ENCODE measurements around the gene PLCB3.
A peak's percentile ranks its signal among the peaks of the same experiment; 100 is the strongest.

The PLCB3 gene

DNA sequence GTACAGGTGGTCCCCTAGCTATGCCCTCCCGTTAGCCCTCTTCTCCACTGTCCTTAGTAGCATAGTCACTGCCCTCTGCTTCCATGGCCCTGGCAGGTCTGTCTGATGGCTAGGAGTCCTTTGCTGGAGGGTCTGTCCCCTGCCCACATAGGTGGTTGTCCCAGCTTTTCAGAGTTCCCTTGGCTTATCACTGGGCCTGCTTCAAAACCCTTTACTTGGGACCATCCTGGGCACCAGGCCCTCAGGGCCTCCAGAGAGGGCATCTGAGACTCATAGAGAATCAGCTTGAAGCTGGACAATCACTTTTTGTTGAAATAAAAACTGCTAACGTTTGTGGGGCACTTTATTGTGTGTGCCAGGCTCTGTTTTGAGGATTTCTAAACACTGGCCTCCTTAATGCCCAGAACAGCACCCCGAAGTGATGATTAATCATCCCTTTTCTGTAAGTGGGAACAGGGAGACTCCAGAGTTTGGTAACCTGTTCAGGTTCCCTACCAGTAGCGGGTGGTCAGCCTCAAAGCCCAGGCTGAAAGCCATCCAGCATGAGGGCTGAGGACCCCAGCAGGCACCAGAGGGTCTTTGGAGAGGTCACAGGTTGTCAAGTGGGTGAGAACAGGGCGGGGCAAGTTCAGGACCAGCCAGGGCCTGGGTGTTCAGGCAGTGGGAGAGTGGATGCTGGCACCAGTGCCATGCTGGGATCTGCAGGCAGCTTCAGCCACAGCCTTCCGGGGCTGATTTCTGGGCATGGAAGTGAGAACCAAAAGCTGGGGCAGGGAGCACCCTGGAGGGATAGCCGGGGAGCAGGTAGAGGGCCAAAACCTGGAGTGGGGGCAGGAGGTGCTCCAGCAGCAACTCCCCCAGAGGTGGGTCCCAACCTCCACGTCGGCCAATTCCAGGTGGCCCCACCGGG is 39.3 kb downstream of the PLCB3 start:
- DNase-seq = no peak

DNA sequence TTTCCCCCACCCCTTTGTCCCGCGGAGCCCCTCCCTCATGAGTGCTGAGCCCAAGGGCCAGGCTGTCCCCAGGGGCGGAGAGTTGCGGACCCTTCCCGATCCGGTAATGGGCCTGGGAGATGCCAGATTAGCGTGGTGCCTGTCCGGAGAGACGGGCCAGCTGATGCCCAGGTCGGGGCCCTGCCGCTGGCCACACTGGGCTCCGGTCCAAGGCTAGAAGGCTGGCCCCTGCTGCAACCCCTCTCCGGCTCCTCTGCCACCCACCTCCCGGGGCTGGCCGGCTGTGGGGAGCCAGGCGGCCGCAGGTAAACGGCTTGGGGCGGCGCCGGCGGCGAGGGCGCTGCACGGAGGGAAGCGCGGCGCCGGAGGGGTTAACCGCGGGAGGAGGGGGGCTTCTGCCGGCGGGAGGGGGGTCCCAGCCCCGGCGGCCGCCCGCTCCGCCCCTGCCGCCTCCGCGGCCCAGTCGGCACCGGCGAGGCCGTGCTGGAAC is 40.0 kb downstream of the PLCB3 start, which contains the start of gene KCNK4:
KCNK4 (plus strand) TSS at position 41 of the 490 bp plus-strand sequence. CDS start 1,717 bp downstream, outside the sequence.
- no peak for DNase-seq

DNA sequence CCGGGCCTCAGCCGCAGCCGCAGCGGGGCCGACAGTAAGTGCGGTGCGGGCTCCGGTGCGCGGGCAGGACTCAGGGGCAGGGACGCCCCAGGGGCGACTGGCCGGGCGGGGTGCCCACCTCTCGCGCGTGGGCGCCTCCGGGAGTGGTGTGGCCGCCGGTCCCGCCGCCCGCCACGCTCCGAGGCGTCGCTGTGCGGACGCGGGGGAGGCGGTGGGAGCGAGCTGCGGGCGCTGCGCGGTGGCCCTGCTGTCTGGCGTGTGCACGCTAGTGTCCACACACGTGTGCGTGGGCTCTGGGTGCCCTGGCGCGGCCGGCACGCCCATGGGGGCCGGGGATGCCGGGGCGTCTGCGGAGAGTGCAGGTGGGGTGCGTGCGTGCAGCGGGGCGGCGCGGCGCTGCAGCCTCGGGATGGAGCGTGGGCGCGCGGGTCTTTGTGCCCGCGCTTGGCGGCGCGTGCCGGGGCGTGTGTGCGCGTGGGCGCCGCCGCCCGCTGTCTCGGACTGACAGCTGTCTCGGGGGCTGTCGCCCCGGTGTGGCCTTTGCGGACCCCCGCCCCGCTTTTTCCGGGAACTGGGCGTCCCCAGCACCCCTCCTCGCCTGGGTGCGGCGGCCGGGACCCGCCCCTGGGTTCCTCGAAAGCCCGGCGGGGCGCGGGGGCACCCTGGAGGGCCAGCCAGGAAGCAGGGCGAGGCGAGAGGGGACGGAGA is 40.6 kb downstream of the PLCB3 start:
- no peak for DNase-seq

DNA sequence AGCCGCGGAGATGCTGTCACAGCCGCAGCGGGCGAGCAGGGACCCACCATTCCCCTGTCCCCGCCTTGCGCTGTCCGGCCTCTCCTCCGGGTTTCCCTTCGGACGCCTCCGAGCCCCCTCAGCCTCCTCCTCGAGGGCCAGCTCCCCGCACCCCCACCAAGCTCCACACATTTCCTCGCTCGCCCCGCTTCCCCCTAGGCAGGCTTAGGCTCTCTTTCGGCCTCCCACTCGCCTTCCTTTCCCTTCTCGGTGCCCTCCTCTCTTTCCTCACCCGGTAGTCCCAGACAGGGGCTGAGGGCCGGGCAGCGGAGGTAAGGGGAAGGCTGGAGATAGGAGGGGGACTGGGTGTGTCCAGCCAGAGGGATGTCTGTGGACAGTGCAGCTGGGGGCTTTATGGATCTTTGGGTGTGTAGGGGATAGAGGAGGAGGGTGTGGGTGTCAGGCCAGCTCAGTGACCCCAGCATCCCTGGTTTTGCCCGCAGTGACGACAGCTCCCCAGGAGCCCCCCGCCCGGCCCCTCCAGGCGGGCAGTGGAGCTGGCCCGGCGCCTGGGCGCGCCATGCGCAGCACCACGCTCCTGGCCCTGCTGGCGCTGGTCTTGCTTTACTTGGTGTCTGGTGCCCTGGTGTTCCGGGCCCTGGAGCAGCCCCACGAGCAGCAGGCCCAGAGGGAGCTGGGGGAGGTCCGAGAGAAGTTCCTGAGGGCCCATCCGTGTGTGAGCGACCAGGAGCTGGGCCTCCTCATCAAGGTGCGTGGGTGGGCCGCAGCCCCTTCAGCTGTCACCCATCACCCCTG is 41.3 kb downstream of the PLCB3 start:
- no peak for DNase-seq

DNA sequence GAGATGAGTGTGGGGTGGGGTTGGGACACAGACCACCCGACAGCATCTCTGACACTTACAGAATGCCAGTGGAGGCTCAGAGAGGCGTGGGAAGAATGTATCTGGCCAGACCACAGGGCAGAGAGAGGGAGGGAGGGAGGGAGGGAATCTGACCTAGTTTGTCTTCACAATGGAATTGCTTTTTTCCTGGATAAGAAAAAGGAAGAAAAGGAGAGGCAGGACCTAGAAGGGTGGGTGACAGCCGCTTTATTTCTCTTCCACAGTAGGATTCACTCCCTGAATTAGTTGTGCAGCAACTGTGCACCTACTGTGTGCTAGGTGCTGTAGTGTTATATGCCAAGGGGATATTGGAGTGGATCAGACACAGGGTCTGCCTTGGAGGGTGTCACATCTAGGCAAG is 43.4 kb downstream of the PLCB3 start:
- DNase-seq = no peak

DNA sequence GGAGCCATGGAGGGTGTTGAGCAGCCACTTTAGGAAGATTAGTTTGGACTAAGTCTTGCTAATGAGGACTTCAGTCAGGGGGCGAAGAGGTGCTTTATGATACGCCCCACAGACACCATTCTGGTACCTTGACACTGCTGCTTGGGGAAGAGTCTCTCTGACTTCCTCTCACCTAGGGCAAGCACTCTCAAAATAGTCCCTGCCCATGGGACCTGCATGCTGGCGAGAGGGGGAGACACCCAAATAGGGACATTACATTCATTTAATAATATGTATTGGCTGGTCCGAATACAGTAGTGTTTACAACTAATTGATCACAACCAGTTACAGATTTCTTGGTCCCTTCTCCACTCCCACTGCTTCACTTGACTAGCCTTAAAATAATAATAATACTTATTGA is 44.4 kb downstream of the PLCB3 start:
- DNase-seq = no peak

DNA sequence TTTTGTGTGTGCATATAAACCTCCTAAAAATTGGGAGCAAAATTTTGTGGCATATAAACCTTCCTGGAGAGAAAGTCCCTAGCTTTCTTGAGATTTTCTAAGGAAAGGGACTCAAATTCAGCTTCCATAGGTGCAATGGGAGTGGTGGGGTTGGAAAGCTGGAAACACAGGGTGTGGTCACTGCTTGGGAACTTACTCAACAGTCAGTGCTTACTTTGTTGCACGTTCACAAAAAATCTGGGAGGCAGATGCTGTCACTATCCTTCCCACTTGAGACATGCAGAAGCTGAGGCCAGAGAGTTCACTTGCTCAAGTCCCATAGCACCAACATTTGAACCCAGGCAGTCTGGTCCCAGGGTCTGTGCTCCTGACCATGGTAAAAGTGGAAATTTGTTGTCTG is 44.9 kb downstream of the PLCB3 start:
- no peak for DNase-seq

DNA sequence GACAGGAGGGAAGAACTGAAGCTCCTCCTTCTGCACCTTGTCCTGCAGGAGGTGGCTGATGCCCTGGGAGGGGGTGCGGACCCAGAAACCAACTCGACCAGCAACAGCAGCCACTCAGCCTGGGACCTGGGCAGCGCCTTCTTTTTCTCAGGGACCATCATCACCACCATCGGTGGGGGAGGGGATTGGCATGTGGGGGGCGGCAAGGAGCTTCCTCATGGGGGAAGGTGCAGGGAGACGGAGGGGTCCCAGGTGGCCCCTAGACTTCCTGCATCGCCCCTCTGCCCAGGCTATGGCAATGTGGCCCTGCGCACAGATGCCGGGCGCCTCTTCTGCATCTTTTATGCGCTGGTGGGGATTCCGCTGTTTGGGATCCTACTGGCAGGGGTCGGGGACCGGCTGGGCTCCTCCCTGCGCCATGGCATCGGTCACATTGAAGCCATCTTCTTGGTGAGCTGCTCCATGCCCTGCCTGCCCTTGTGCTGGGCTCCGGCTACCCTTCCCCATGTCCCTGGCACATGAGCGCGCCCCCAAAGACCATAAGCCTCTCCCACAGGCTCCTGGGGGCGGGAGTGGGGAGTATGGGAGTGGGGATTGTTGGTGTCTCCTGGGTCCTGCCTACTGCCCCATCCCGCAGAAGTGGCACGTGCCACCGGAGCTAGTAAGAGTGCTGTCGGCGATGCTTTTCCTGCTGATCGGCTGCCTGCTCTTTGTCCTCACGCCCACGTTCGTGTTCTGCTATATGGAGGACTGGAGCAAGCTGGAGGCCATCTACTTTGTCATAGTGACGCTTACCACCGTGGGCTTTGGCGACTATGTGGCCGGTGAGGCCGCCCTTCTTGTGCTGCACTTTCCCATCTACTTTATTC is 45.7 kb downstream of the PLCB3 start:
- no peak for DNase-seq

DNA sequence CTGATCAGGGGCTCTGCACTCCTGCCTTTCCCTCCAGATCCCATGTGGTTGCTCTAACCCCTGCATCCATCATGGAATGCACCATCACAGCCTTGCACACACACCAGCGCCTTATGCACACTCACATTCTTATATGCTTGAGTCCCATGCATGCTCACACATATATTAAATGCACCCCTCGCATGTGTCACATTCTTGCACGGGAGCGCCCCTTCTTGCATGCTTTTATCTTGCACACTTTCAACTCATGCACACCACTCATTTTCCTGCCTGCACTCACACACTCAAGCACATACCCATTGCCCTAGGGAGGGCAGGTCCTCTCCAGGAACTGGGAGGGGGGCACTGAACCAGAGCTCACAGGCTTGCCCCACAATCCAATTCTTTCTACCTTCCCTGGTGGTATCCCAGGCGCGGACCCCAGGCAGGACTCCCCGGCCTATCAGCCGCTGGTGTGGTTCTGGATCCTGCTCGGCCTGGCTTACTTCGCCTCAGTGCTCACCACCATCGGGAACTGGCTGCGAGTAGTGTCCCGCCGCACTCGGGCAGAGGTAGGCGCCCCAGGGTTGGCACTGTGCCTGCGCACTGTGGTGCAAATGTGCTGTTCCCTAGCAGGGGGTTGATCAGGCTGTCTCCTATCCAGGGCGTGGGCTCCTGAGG is 46.5 kb downstream of the PLCB3 start:
- DNase-seq = peak; percentile 20 to 46

DNA sequence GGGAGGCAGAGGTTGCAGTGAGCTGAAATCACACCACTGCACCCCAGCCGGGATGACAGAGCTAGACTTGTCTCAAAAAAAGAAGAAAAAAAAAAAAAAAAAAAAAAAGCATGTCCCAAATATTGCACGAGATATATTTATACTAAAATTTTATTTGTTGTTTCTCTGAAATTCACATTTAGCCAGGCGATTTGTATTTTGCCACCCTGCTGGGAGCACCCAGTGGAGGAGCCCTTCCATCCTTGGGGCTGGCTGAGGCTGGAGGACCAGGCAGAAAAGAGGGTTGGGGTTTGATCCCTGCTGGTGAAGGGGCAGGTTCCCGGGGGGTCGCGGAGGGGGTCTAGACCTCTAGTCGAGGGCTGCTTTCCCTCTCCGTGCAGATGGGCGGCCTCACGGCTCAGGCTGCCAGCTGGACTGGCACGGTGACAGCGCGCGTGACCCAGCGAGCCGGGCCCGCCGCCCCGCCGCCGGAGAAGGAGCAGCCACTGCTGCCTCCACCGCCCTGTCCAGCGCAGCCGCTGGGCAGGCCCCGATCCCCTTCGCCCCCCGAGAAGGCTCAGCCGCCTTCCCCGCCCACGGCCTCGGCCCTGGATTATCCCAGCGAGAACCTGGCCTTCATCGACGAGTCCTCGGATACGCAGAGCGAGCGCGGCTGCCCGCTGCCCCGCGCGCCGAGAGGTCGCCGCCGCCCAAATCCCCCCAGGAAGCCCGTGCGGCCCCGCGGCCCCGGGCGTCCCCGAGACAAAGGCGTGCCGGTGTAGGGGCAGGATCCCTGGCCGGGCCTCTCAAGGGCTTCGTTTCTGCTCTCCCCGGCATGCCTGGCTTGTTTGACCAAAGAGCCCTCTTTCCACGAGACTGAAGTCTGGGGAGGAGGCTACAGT is 47.9 kb downstream of the PLCB3 start:
- DNase-seq = no peak

DNA sequence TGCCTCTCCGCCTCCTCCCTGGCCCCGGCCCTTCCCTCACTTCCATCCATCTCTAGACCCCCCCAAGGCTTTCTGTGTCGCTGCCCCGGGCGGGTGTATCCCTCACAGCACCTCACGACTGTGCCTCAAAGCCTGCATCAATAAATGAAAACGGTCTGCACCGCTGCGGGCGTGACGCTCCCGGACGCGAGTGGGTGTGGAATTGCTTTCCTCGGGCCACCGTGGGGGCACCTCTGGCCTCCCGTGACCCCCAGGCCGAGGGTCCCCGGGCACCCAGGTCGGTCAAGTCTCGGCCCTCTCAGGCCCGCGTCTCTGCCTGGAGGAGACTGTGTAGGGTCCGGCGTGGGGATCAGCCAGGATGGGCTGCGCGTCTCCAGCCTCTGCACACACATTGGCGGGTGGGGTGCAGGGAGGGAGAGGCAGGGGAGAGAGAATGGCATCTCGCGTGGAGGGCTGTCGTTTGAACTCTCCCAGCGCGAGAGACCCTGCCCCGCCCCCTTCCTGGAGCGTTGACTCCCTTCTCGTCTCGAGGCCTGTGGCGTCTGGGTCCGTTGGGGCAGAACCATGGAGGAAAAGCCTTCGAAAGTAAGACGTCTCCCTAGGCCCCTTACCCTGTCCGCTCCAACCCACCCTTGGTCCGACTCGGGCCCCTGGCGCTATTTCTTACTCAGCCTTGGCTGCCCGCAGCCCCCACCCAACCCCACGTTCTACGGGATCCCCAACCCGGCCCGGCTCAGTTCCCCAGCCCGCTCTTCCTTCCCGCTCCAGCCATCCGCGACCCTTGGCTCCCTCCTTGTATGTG is 48.7 kb downstream of the PLCB3 start, which contains the start of gene CATSPERZ:
CATSPERZ (plus strand) TSS at position 512 of the 802 bp plus-strand sequence; CDS start at position 565, 53 bp downstream.
- no peak for DNase-seq

DNA sequence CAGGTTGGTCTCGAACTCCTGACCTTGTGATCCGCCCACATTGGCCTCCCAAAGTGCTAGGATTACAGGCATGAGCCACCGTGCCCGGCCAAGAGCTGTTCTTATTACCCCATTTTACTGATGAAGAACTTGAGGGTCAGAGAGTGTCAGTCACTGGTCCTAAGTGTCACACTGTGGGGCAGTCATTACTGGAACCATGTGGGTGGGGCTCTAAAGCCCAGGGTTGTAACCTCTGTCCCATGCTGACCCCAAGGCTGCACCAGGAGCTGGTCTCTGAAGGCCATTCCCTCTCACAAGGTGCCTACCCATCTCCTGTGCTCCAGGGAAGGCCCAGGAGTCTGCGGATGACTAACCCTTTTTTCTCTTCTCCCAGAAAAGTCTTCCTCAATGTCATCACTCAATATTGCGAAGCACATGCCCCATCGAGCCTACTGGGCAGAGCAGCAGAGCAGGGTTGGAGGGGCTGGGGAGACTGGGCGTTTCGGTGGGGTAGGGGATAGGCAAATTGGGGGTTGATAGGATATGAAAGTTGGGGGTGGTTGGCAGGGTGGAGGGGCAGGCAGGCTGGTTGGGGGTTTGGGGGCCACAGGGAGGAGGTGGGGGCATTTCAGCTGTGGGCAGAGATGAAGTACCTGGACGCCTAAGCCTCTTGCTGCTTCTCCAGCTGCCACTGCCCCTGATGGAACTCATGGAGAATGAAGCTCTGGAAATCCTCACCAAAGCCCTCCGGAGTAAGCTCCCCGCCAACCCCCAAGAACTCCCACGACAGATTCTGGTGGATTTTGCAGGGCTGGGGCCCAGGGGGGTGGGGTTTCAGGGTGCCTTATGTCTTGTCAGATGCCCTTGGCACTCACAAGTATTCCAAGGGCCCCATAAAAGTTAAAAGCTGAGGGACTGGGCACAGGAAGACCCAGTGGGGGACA is 52.0 kb downstream of the PLCB3 start:
- no peak for DNase-seq

DNA sequence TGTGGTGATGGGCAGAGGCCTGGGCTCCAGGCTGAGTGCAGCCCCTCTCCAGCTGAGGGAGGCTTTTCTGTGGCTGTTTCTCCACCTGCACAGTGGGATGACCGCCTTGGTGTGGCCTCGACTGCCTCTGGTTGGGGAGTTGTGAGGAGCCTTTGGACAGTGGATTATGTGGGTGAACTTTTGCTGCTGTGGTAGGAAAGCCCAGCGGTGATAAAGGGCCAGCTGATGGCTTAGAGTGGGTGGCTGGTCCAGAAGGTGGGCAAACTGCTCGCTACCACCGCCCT is 52.6 kb downstream of the PLCB3 start:
- no peak for DNase-seq

DNA sequence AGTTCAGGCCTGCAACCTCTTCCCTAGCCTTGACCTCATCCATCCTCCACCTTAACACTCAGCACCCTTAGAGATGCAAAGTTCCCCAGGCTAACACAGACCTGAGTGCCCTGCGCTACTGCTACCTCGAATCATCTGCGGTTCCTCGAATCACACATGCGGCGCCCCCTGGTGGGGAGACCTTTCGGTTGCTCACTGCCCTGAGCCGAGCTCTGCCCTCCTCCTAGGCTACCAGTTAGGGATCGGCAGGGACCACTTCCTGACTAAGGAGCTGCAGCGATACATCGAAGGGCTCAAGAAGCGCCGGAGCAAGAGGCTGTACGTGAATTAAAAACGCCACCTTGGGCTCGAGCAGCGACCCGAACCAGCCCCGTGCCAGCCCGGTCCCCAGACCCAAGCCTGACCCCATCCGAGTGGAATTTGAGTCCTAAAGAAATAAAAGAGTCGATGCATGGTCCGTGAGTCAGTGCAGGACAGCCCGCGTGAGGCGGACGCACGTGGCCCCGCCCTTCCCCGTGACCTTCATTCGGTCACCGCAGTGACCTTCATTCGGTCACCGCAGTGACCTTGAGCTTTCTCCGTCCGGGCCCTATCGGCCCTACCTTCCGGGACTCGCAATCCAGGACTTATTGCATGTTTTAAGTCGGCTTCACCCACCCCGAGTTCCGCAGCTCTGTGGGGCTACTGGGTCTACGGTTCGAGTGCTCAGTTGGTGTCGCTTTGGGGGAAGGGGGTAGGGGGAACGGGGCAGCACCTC is 53.2 kb downstream of the PLCB3 start:
- peak; percentile 85 to 87 for DNase-seq

DNA sequence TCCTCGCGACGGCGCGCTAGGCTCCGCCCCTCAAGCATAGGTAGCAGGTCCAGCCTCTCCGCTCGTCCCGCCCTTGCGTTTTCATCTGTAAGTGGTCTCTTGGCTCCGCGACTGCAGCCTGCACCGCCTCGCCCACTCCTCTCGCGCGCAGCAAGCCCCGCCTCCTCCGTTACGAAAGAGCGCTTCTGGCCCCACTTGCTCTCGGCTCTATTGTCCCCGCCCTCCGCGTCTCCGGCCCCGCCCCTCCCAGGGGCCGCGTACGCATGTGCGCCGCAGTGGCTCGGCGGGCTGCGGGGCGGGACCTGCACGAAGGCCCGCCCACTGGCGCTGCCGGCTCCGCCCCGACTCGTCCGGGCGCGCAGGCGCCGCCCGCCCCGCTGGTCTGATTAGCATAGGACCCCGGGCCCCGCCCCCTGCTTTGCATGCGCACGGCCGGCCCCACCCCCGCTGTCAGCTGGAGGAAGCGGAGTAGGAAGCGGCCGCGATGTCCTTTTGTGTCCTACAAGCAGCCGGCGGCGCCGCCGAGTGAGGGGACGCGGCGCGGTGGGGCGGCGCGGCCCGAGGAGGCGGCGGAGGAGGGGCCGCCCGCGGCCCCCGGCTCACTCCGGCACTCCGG is 53.9 kb downstream of the PLCB3 start, which contains the start of gene ESRRA:
ESRRA (plus strand) TSS at position 450 of the 616 bp plus-strand sequence. CDS start 1,656 bp downstream, outside the sequence.
- peak; percentile 99 to 100 for DNase-seq

DNA sequence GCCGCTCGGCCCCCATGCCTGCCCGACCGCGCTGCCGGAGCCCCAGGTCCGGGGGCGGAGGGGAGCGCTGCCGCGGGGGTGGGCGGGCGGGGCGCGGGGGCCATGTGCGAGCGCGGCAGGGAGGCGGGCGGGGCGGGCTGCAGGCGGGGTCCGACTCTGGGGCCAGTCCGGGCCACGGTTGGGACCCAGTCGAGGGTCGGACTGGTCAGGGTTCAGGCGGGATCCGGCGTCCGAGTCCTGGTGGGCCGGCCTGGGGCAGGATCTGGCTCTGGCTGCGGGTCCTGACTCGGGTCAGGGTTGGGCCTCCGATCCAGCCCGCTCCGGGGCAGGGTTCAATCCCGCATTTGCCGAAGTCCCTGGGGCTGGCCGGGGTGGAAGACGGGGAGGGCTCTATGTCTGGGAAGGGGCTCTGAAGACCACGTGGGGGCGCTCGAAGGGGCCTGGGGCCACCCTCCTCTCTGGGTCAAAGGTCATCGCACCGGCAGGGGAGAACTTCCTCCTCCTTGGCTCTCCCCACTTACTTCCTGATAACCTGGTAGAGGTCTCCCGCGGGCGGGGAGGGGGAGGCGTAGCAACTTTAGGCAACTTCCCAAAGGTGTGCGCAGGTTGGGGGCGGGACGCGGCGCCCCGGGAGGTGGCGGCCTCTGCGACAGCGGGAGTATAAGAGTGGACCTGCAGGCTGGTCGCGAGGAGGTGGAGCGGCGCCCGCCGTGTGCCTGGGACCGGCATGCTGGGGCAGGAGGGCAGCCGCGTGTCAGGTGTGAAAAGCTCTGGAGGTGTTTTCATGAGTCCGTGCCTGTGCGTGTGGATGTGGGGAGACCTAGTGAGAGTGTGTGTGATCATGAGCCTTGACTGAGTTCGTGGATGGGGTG is 54.6 kb downstream of the PLCB3 start:
- peak; percentile 34 to 47 for DNase-seq
